ENCODE measurements around the gene TMEM176B. TPM values are rescaled to one million over a fixed set of nuclear protein-coding genes. Genes with fewer than 3 reads are reported as not detected.

TMEM176B gene
- total and polyA plus RNA-seq, 2 of the 13 experiments (the other 11 are each of a cell fraction or from before 2014, with no cell fraction given) = not detected

GRCh38 chr7:150791746-150792452 is 8.3 kb downstream of the TMEM176B start:
- 47% methylated on average over 7 of the region's 12 CpGs for WGBS (ENCODE audit: low lambda C conversion rate)
- H3K4me3 ChIP-seq (replicated peaks in 1 of 3; ENCODE audit: insufficient read depth in 1 of 3, low read depth in 2 of 3, low read length in 3 of 3) = no peak overlapping the region
- H3K27me3 ChIP-seq (ENCODE audit: control insufficient read depth in 1 of 2, insufficient read depth in 2 of 2, low read length in 2 of 2) = peaks cover 3 to 37% of the 10 kb centered on the region in 2 experiments; a peak in 3 of 5 replicates
- CTCF ChIA-PET (ENCODE audit: low intra/inter-chr PET ratio, low total read pairs) = no interaction called here
- H3K4me1 ChIP-seq (ENCODE audit: insufficient read depth, low read length) = no peaks in the 10 kb centered on the region
- intact Hi-C loops (cut with micrococcal nuclease; ENCODE audit: unreplicated experiment) = no loop called here
- FAIRE-seq (no peak), ATAC-seq (no peak), DNase-seq (ENCODE audit: low spot score) (no peak)
- TF ChIP-seq RAD51 (IDR thresholded peaks at IDR 0.05; ENCODE audit: borderline replicate concordance) = no peak
- no peak for TF ChIP-seq REL (CRISPR knock-in tag; conservative IDR thresholded peaks at IDR 0.05)
- TF ChIP-seq SYNCRIP (IDR thresholded peaks at IDR 0.05; ENCODE audit: insufficient read depth, low read depth, low read length) = no peak
- no peak for TF ChIP-seq JUN (CRISPR knock-in tag; IDR thresholded peaks at IDR 0.05)
- H3K9me3 ChIP-seq (ENCODE audit: low read length) = no peaks in the 10 kb centered on the region
- H3K27ac ChIP-seq (ENCODE audit: extremely low read length, insufficient read depth, low read length) = no peak overlapping the region
- H4K20me1 ChIP-seq (ENCODE audit: insufficient read depth, low read length) = no peaks in the 10 kb centered on the region
- POLR2A ChIA-PET = no interaction called here
- in situ Hi-C loops (cut with HindIII; ENCODE audit: extremely low pct_ligation_motif_present, low pct_unique_long_range_greater_than_20kb) = no loop called here
- no peak overlapping the region for H3K4me2 ChIP-seq (ENCODE audit: low read depth, low read length)
- no peak overlapping the region for H2AFZ ChIP-seq (ENCODE audit: low read length)
- no peaks in the 10 kb centered on the region for H3K79me2 ChIP-seq (ENCODE audit: insufficient read depth, low read length)
- no TSS peak for BruUV-seq (replicated peaks)
- no peaks in the 10 kb centered on the region for H3K36me3 ChIP-seq (replicated peaks in 1 of 2; ENCODE audit: control insufficient read depth in 1 of 2, insufficient read depth in 2 of 2, low read length in 2 of 2)
- H3K9ac ChIP-seq (ENCODE audit: insufficient read depth, low read depth, low read length) = no peak overlapping the region

- ChIA-PET CTCF (ENCODE audit: low intra/inter-chr PET ratio, low total read pairs) (no interaction called here), POLR2A (no interaction called here)
- Histone ChIP-seq H3K9me3 (ENCODE audit: low read length) (no peaks in the 10 kb centered on the region), H3K4me2 (ENCODE audit: low read depth, low read length) (no peak overlapping the region), H4K20me1 (ENCODE audit: insufficient read depth, low read length) (no peaks in the 10 kb centered on the region), H3K4me1 (ENCODE audit: insufficient read depth, low read length) (no peaks in the 10 kb centered on the region), H3K27ac (ENCODE audit: extremely low read length, insufficient read depth, low read length) (no peak overlapping the region), H2AFZ (ENCODE audit: low read length) (no peak overlapping the region), H3K27me3 (ENCODE audit: control insufficient read depth in 1 of 2, insufficient read depth in 2 of 2, low read length in 2 of 2) (peaks cover 3 to 37% of the 10 kb centered on the region in 2 experiments; a peak in 3 of 5 replicates), H3K9ac (ENCODE audit: insufficient read depth, low read depth, low read length) (no peak overlapping the region), H3K36me3 (replicated peaks in 1 of 2; ENCODE audit: control insufficient read depth in 1 of 2, insufficient read depth in 2 of 2, low read length in 2 of 2) (no peaks in the 10 kb centered on the region), H3K4me3 (replicated peaks in 1 of 3; ENCODE audit: insufficient read depth in 1 of 3, low read depth in 2 of 3, low read length in 3 of 3) (no peak overlapping the region), H3K79me2 (ENCODE audit: insufficient read depth, low read length) (no peaks in the 10 kb centered on the region)
- FAIRE-seq = no peak
- BruUV-seq (replicated peaks) = no TSS peak
- 20% methylated on average over 5 of the region's 5 CpGs for WGBS (ENCODE audit: low lambda C conversion rate)
- TF ChIP-seq MEIS1 (CRISPR knock-in tag; IDR thresholded peaks at IDR 0.05; ENCODE audit: borderline replicate concordance) (no peak), ARID5B (CRISPR knock-in tag; IDR thresholded peaks at IDR 0.05) (no peak), SSRP1 (CRISPR knock-in tag; IDR thresholded peaks at IDR 0.05) (no peak), ETS1 (CRISPR knock-in tag; IDR thresholded peaks at IDR 0.05) (no peak)
- no peak for DNase-seq (ENCODE audit: low spot score)
- no peak for ATAC-seq
- intact Hi-C loops (cut with micrococcal nuclease; ENCODE audit: unreplicated experiment) = no loop called here
- in situ Hi-C loops (cut with HindIII; ENCODE audit: extremely low pct_ligation_motif_present, low pct_unique_long_range_greater_than_20kb) = no loop called here
Observed at GRCh38 chr7:150791304-150791703, 8.9 kb downstream of the TMEM176B start.
